ENCODE measurements around the gene EMC10.

DNA sequence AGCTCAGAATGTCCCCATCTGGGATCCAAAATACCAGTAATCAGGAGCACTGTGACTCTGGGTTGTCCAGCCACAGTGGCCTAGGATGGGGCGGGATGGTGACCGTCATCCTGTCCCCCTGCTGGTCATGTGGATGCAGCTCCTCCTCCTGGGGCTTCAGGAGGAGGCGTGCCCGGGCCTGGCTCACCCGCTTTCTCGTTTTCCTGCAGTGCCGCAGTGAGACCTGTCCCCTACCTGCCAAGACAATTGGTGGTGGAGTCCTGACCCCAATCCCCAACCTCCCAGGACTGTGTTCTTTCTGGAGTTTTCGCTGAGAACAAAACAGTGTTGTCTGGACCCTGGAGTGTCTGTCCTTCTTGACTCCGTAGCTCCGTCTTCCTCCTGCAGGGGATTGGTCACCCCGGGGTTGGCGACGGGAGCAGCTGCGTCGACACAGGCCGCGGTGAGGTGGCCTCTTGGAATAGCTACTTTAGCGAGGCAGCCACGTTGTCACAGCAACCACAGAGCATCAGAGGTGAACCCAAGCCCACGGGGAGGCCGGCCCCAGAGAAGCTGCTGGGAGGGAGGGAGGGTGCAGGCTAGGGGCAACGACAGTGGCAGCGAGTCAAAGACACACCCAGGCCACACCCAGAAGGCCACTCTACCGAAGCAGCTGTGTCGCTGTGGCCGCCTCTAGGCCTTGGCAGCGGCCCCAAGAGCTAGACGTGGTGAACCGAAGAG is 10.2 kb upstream of the EMC10 start:
- TF ChIP-seq, protein P1, sequence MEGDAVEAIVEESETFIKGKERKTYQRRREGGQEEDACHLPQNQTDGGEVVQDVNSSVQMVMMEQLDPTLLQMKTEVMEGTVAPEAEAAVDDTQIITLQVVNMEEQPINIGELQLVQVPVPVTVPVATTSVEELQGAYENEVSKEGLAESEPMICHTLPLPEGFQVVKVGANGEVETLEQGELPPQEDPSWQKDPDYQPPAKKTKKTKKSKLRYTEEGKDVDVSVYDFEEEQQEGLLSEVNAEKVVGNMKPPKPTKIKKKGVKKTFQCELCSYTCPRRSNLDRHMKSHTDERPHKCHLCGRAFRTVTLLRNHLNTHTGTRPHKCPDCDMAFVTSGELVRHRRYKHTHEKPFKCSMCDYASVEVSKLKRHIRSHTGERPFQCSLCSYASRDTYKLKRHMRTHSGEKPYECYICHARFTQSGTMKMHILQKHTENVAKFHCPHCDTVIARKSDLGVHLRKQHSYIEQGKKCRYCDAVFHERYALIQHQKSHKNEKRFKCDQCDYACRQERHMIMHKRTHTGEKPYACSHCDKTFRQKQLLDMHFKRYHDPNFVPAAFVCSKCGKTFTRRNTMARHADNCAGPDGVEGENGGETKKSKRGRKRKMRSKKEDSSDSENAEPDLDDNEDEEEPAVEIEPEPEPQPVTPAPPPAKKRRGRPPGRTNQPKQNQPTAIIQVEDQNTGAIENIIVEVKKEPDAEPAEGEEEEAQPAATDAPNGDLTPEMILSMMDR (IDR thresholded peaks at IDR 0.05; ENCODE audit: insufficient read depth, low read length) = no peak
- no peak for TF ChIP-seq POLR2AphosphoS5 (IDR thresholded peaks at IDR 0.05; ENCODE audit: low read depth)
- no peak for TF ChIP-seq SPI1 (IDR thresholded peaks at IDR 0.05; ENCODE audit: borderline replicate concordance, low read depth)

Data from HL-60 (cell line).